ENCODE results near the gene TLCD3A. TPM values are rescaled to one million over a fixed set of nuclear protein-coding genes. Genes with fewer than 3 reads are reported as not detected.
"Not testable (repeated sequence)": the region's sequence is repeated elsewhere in the genome, so short reads cannot be mapped to it uniquely, and the experiment has no call there.

TLCD3A gene
- total RNA-seq, 4 donors from 2014 or later: 0.39 to 1.4 (median 0.86) TPM

DNA sequence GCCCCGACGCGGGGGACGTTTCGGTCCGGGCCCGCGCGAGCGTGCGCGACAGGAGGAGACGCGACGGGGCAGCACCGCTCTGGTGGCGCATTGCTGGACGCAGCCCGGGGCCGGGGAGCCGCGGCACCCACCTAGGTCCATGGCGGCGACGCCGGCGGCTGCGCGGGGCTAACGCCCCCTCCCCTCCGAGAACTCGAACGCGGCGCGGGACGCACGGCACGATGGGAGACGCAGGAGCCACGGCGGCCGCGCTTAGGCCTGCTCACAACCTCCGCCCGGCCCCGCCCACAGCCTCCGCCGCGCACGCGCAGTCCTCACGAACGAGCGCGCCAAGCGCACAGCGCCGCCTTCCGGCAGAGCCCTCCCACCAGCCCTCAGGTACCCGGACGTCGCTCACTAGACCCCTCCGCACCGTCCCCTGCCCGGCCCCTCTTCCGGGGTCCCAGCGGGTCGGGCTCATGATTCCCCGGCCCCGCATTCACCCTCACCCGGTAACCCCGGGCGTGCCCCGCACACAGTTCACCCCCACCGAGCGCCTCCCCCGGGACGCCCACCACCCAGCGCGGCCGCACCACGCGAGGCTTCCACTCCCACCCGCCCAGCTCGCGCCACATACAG, 19.7 kb downstream of the TLCD3A start, which contains the start of gene GEMIN4:
GEMIN4 (minus strand) TSS at position 263 of the 618 bp plus-strand sequence; CDS start at position 141, 122 bp downstream.
- peak; percentile 88 to 97 (median 94) for TF ChIP-seq CTCF (IDR thresholded peaks at IDR 0.05 in 4 of 5, conservative IDR thresholded peaks at IDR 0.05 in 1 of 5)
- peak; percentile 70 to 73 for TF ChIP-seq POLR2A (IDR thresholded peaks at IDR 0.05)
- intact Hi-C loops (cut with DNase I; ENCODE audit: low total_unique reads): loop anchor here (1.0 to 5.0 kb wide), 2 partner anchors 29 to 605 kb away; no protein-coding TSS in a partner anchor
- peaks cover 12 to 19% of the 10 kb centered on the region in 2 donors for H3K4me1 ChIP-seq
- DNase-seq (peak; percentile 81 to 86), ATAC-seq (peak; percentile 95 to 97)
- peak within 1 kb of the TSS; percentile 74 to 87 (median 85) for H3K27ac ChIP-seq
- no peaks in the 10 kb centered on the region for H3K9me3 ChIP-seq
- peak within 1 kb of the TSS; percentile 90 to 99 (median 91) for H3K4me3 ChIP-seq
- peaks cover 0 to 11% of the 10 kb centered on the region in 2 donors for H3K36me3 ChIP-seq
- H3K27me3 ChIP-seq: no peaks in the 10 kb centered on the region
- in situ Hi-C loops (cut with MboI; ENCODE audit: low sequenced_read_pairs in 4 of 4): no loop called here

GRCh38 chr17:752620-753219, 20.3 kb downstream of the TLCD3A start:
- DNase-seq (peak; percentile 39 to 71), ATAC-seq (peak; percentile 49 to 52)
- Histone ChIP-seq H3K4me1 (peaks cover 12 to 19% of the 10 kb centered on the region in 2 donors), H3K4me3 (peak overlapping the region; percentile 90 to 99 (median 91)), H3K36me3 (peaks cover 0 to 5% of the 10 kb centered on the region in 2 donors), H3K27me3 (no peaks in the 10 kb centered on the region), H3K9me3 (no peaks in the 10 kb centered on the region), H3K27ac (peak overlapping the region; percentile 74 to 87 (median 85))
- intact Hi-C loops (cut with DNase I; ENCODE audit: low total_unique reads) (loop anchor here (1.0 to 5.0 kb wide), 2 partner anchors 29 to 605 kb away; no protein-coding TSS in a partner anchor), in situ Hi-C loops (cut with MboI; ENCODE audit: low sequenced_read_pairs in 4 of 4) (no loop called here)
- TF ChIP-seq POLR2A (IDR thresholded peaks at IDR 0.05): no peak
- TF ChIP-seq CTCF (IDR thresholded peaks at IDR 0.05 in 4 of 5, conservative IDR thresholded peaks at IDR 0.05 in 1 of 5): no peak

DNA sequence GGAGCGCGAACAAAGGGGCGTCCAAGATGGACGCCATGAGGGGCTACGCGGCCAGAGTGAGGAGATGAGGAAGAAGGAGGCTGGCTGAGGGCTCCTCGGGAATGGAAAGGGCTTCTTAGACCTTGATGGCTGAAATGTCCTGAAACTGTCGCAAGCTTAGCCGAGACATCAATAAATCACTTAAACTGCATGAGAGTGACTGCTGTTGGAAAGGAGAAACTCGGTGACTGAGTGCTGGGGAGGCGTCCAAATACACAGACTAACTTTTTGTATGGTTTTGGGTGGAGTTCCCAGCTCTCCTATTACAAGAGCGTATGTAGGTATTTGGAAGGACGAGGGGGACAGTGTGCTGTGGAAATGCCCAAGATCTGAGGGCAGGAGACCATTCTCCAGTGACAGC, 21.0 kb downstream of the TLCD3A start:
- no peak overlapping the region for H3K4me3 ChIP-seq
- peaks cover 0 to 3% of the 10 kb centered on the region in 2 donors for H3K36me3 ChIP-seq
- H3K27ac ChIP-seq: peak overlapping the region in 1 of 4 donors; percentile 31
- ATAC-seq (no peak), DNase-seq (no peak)
- peaks cover 12 to 19% of the 10 kb centered on the region in 2 donors for H3K4me1 ChIP-seq
- no peaks in the 10 kb centered on the region for H3K9me3 ChIP-seq
- H3K27me3 ChIP-seq: no peaks in the 10 kb centered on the region
- intact Hi-C loops (cut with DNase I; ENCODE audit: low total_unique reads): loop anchor here (5.0 kb wide), 1 partner anchor 606 kb away; no protein-coding TSS in a partner anchor
- in situ Hi-C loops (cut with MboI; ENCODE audit: low sequenced_read_pairs in 4 of 4): no loop called here
- no peak for TF ChIP-seq POLR2A (IDR thresholded peaks at IDR 0.05)
- no peak for TF ChIP-seq CTCF (IDR thresholded peaks at IDR 0.05 in 4 of 5, conservative IDR thresholded peaks at IDR 0.05 in 1 of 5)

DNA sequence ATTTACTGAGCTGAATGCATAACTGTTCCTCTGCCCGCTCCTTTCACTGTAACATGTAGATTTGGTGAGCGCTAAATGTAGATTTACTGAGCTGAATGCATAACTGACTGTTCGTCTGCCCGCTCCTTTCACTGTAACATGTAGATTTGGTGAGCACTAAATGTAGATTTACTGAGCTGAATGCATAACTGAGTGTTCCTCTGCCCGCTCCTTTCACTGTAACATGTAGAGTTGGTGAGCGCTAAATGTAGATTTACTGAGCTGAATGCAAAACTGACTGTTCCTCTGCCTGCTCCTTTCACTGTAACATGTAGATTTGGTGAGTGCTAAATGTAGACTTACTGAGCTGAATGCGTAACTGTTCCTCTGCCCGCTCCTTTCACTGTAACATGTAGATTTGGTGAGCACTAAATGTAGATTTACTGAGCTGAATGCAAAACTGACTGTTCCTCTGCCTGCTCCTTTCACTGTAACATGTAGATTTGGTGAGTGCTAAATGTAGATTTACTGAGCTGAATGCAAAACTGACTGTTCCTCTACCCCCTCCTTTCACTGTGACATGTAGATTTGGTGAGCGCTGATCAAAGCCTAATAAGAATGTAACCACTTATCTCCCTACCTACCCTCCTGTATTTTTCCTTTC, 23.0 kb downstream of the TLCD3A start:
- DNase-seq; in situ Hi-C loops (cut with MboI; ENCODE audit: low sequenced_read_pairs in 4 of 4); H3K27me3 ChIP-seq; intact Hi-C loops (cut with DNase I; ENCODE audit: low total_unique reads); ATAC-seq; H3K4me3 ChIP-seq; H3K9me3 ChIP-seq; H3K27ac ChIP-seq: not testable (repeated sequence)
- H3K36me3 ChIP-seq: peaks cover 0 to 15% of the 10 kb centered on the region in 2 donors
- H3K4me1 ChIP-seq: peaks cover 10 to 17% of the 10 kb centered on the region in 2 donors

DNA sequence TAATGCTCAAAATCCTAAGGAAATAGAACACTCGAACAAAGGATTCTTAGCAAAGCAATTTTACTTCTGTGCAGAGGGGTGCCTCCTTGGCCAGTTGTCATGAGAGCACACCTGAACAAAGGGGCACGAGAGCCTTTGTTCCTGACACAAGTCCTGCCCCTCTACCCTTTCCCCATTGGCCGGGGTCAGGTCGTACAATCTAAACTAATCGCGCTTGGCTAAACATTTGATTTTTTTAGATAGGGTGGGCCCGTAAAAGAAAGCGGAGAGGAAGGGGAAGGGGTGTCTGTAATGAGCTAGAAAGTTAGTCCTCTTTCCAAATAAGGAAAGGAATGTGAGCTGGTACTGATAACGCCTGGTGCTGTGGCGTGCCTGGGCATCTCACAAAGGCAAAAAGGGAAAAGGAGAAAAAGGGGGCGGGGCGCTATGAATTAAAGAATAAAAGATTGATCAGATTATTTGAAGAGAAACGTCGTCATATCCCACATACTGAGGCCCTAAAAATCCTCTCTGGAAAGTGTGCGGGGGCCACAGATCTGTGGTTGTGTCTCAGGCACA, 23.7 kb downstream of the TLCD3A start:
- Histone ChIP-seq H3K36me3 (peaks cover 0 to 21% of the 10 kb centered on the region in 2 donors), H3K4me1 (peaks cover 4 to 11% of the 10 kb centered on the region in 2 donors)
- in situ Hi-C loops (cut with MboI; ENCODE audit: low sequenced_read_pairs in 4 of 4); H3K9me3 ChIP-seq; DNase-seq; H3K27ac ChIP-seq; ATAC-seq; intact Hi-C loops (cut with DNase I; ENCODE audit: low total_unique reads); H3K27me3 ChIP-seq; H3K4me3 ChIP-seq: not testable (repeated sequence)

Data from gastrocnemius medialis (tissue), 4 donors.